ENCODE results near the gene BSDC1. TPM values are rescaled to one million over a fixed set of nuclear protein-coding genes. Genes with fewer than 3 reads are reported as not detected.

The BSDC1 gene
- polyA plus RNA-seq, 1 donor from 2014 or later, result 158 TPM

GRCh38 chr1:32400876-32401631 lies 6.8 kb upstream of the BSDC1 start:
- Histone ChIP-seq H3K36me3 (ENCODE audit: insufficient read depth, low read length) (no peaks in the 10 kb centered on the region), H3K9me3 (ENCODE audit: low read length) (no peaks in the 10 kb centered on the region), H3K4me3 (ENCODE audit: low read length) (no peak overlapping the region), H3K4me2 (ENCODE audit: low read length) (no peak overlapping the region), H3K79me2 (replicated peaks; ENCODE audit: insufficient read depth, low read length) (peaks cover 9% of the 10 kb centered on the region), H4K20me1 (ENCODE audit: insufficient read depth) (no peaks in the 10 kb centered on the region), H3K9me2 (ENCODE audit: insufficient read depth, low read length) (no peaks in the 10 kb centered on the region), H3K27me3 (ENCODE audit: insufficient read depth, low read depth, low read length) (no peaks in the 10 kb centered on the region), H3K9ac (ENCODE audit: low read length) (no peak overlapping the region), H2AFZ (ENCODE audit: low read depth, low read length) (no peak overlapping the region), H3K27ac (ENCODE audit: low read length) (no peak overlapping the region), H3F3A (ENCODE audit: insufficient read depth, low read length, poor library complexity, severe bottlenecking) (no peaks in the 10 kb centered on the region)
- TF ChIP-seq TAF1 (IDR thresholded peaks at IDR 0.05; ENCODE audit: low read depth) (no peak), CTCF (IDR thresholded peaks at IDR 0.05; ENCODE audit: poor library complexity, severe bottlenecking) (peak; percentile 95), EZH2 (IDR thresholded peaks at IDR 0.05; ENCODE audit: borderline replicate concordance, insufficient read depth, low read length, poor library complexity, severe bottlenecking) (no peak), REST (IDR thresholded peaks at IDR 0.05; ENCODE audit: borderline replicate concordance) (peak; percentile 32), RAD21 (conservative IDR thresholded peaks at IDR 0.05) (peak; percentile 96), EP300 (conservative IDR thresholded peaks at IDR 0.05; ENCODE audit: poor library complexity, severe bottlenecking) (peak; percentile 15), SMC3 (conservative IDR thresholded peaks at IDR 0.05; ENCODE audit: poor library complexity) (peak; percentile 94)

- no peaks in the 10 kb centered on the region for H3K9me3 ChIP-seq (ENCODE audit: low read length)
Measured at GRCh38 chr1:32399843-32400242, 5.6 kb upstream of the BSDC1 start.

More at GRCh38 chr1:32399843-32400242, 5.6 kb upstream of the BSDC1 start:
- Histone ChIP-seq H3F3A (ENCODE audit: insufficient read depth, low read length, poor library complexity, severe bottlenecking) (peaks cover 2% of the 10 kb centered on the region), H3K79me2 (replicated peaks; ENCODE audit: insufficient read depth, low read length) (peaks cover 14% of the 10 kb centered on the region), H2AFZ (ENCODE audit: low read depth, low read length) (no peak overlapping the region), H3K9me2 (ENCODE audit: insufficient read depth, low read length) (no peaks in the 10 kb centered on the region), H3K9ac (ENCODE audit: low read length) (no peak overlapping the region), H3K27ac (ENCODE audit: low read length) (no peak overlapping the region), H3K4me2 (ENCODE audit: low read length) (no peak overlapping the region), H3K4me3 (ENCODE audit: low read length) (no peak overlapping the region), H3K27me3 (ENCODE audit: insufficient read depth, low read depth, low read length) (no peaks in the 10 kb centered on the region), H4K20me1 (ENCODE audit: insufficient read depth) (no peaks in the 10 kb centered on the region), H3K36me3 (ENCODE audit: insufficient read depth, low read length) (no peaks in the 10 kb centered on the region)
- TF ChIP-seq RAD21 (conservative IDR thresholded peaks at IDR 0.05), result no peak
- no peak for TF ChIP-seq POLR2AphosphoS5 (IDR thresholded peaks at IDR 0.05)
- TF ChIP-seq EZH2 (IDR thresholded peaks at IDR 0.05; ENCODE audit: borderline replicate concordance, insufficient read depth, low read length, poor library complexity, severe bottlenecking), result no peak
- no peak for TF ChIP-seq MXI1 (conservative IDR thresholded peaks at IDR 0.05; ENCODE audit: poor library complexity, severe bottlenecking)
- no peak for TF ChIP-seq CTCF (IDR thresholded peaks at IDR 0.05; ENCODE audit: poor library complexity, severe bottlenecking)
- TF ChIP-seq REST (IDR thresholded peaks at IDR 0.05; ENCODE audit: borderline replicate concordance), result no peak
- TF ChIP-seq SMC3 (conservative IDR thresholded peaks at IDR 0.05; ENCODE audit: poor library complexity), result no peak
- TF ChIP-seq TAF1 (IDR thresholded peaks at IDR 0.05; ENCODE audit: low read depth), result no peak
- no peak for TF ChIP-seq EP300 (conservative IDR thresholded peaks at IDR 0.05; ENCODE audit: poor library complexity, severe bottlenecking)
